ENCODE measurements around the gene BPIFB4. TPM values are rescaled to one million over a fixed set of nuclear protein-coding genes. Genes with fewer than 3 reads are reported as not detected.

BPIFB4 gene
- total RNA-seq, 1 donor from 2014 or later, result not detected

DNA sequence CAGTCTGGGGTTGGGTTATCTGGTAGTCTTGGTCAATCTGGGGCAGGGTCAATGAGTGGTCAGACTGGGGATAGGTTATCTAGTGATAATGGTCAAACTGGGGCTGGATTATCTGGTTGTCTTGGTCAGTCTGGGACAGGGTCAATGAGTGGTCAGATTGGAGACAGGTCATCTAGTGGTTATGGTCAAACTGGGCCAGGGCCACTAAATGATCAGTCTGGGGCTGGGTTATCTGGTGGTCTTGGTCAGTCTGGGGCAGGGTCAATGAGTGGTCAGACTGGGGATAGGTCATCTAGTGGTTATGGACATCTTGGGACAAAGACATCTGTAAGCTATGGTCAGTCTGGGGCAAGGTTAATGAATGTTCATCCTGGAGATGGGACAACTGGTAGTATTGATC is 60.0 kb downstream of the BPIFB4 start:
- H3K4me1 Mint-ChIP-seq (ENCODE audit: low read depth), result no peaks in the 10 kb centered on the region
- DNase-seq (ENCODE audit: low spot score), result no peak
- H3K4me3 Mint-ChIP-seq, result no peak overlapping the region
- intact Hi-C loops (cut with micrococcal nuclease), result no loop called here
- H3K36me3 Mint-ChIP-seq (ENCODE audit: low read depth), result no peaks in the 10 kb centered on the region
- H3K27me3 Mint-ChIP-seq (ENCODE audit: insufficient read depth), result peaks cover 7% of the 10 kb centered on the region
- H3K27ac Mint-ChIP-seq, result no peak overlapping the region
- H3K9me3 Mint-ChIP-seq, result no peaks in the 10 kb centered on the region

- H3K36me3 Mint-ChIP-seq (ENCODE audit: low read depth), result no peaks in the 10 kb centered on the region
- H3K27ac Mint-ChIP-seq, result no peak overlapping the region
- intact Hi-C loops (cut with micrococcal nuclease), result no loop called here
- no peaks in the 10 kb centered on the region for H3K9me3 Mint-ChIP-seq
- peaks cover 5% of the 10 kb centered on the region for H3K27me3 Mint-ChIP-seq (ENCODE audit: insufficient read depth)
- no peak overlapping the region for H3K4me3 Mint-ChIP-seq
- DNase-seq (ENCODE audit: low spot score), result no peak
- H3K4me1 Mint-ChIP-seq (ENCODE audit: low read depth), result no peaks in the 10 kb centered on the region
Measured at GRCh38 chr20:33145521-33145920, 66.1 kb downstream of the BPIFB4 start.

DNA sequence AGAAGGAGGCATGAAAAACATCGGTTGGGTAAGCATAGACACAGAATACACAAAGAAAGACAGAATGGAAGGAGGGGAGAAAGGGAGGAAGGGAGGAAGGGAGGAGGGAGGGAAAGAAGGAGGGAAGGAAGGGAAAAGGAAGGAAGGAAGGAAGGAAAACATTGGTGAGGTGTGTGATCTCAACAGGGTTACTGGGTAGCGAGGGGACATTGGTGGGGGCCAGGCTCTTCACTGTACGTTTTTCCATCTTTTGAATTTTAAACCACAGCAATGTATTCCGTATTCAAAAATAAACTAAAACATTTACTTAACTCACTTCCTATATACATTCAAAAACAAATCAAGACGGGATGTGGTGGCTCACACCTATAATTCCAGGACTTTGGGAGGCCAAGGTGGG is 67.9 kb downstream of the BPIFB4 start:
- DNase-seq (ENCODE audit: low spot score), result no peak
- no peaks in the 10 kb centered on the region for H3K36me3 Mint-ChIP-seq (ENCODE audit: low read depth)
- H3K9me3 Mint-ChIP-seq, result no peaks in the 10 kb centered on the region
- H3K4me3 Mint-ChIP-seq, result no peak overlapping the region
- intact Hi-C loops (cut with micrococcal nuclease), result no loop called here
- peaks cover 5% of the 10 kb centered on the region for H3K27me3 Mint-ChIP-seq (ENCODE audit: insufficient read depth)
- H3K4me1 Mint-ChIP-seq (ENCODE audit: low read depth), result no peaks in the 10 kb centered on the region
- no peak overlapping the region for H3K27ac Mint-ChIP-seq

DNA sequence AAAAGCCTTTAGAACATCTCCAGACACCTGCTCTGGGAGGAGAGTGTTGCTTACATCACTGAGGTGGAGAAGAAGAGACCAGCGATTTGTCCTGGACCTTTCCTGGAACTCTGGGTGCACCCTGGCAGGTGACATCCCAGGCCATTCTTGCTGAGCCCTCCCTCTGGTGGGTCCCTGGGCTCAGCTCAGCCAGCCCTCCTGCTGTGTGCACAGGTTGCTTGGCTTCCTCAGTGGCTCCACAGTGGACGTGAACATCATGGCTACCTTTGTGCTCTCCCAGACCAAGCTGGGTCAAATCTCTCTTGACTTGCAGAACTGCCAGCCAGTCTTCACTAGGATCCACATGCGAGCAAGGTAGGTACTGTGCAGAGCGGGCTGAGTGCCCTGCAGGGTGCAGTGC is 68.6 kb downstream of the BPIFB4 start:
- H3K27me3 Mint-ChIP-seq (ENCODE audit: insufficient read depth), result peaks cover 5% of the 10 kb centered on the region
- intact Hi-C loops (cut with micrococcal nuclease), result no loop called here
- no peaks in the 10 kb centered on the region for H3K36me3 Mint-ChIP-seq (ENCODE audit: low read depth)
- H3K9me3 Mint-ChIP-seq, result no peaks in the 10 kb centered on the region
- H3K27ac Mint-ChIP-seq, result no peak overlapping the region
- DNase-seq (ENCODE audit: low spot score), result no peak
- H3K4me3 Mint-ChIP-seq, result no peak overlapping the region
- H3K4me1 Mint-ChIP-seq (ENCODE audit: low read depth), result no peaks in the 10 kb centered on the region

DNA sequence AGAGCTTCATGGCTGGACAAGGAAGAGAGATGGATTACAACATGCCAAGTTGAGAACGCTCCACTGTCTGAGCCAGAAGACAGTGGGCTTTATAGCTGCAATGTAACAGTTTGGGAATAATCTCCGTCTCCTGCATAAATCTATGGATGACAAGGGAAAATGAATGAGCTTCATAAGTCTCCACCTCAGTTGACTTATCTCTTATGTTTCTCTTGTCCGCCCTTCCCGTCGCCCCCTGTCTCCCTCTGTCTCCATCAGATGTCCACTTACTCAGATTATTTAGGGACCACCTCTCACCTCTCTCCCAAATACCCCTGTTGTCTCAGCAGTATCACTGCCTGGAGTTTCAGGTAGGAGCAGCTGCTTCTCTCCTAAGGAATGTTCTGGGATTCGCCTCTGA is 74.8 kb downstream of the BPIFB4 start:
- H3K4me3 Mint-ChIP-seq, result no peak overlapping the region
- no peaks in the 10 kb centered on the region for H3K4me1 Mint-ChIP-seq (ENCODE audit: low read depth)
- H3K9me3 Mint-ChIP-seq, result no peaks in the 10 kb centered on the region
- H3K27me3 Mint-ChIP-seq (ENCODE audit: insufficient read depth), result peaks cover 3% of the 10 kb centered on the region
- intact Hi-C loops (cut with micrococcal nuclease), result no loop called here
- H3K27ac Mint-ChIP-seq, result no peak overlapping the region
- no peaks in the 10 kb centered on the region for H3K36me3 Mint-ChIP-seq (ENCODE audit: low read depth)
- no peak for DNase-seq (ENCODE audit: low spot score)

DNA sequence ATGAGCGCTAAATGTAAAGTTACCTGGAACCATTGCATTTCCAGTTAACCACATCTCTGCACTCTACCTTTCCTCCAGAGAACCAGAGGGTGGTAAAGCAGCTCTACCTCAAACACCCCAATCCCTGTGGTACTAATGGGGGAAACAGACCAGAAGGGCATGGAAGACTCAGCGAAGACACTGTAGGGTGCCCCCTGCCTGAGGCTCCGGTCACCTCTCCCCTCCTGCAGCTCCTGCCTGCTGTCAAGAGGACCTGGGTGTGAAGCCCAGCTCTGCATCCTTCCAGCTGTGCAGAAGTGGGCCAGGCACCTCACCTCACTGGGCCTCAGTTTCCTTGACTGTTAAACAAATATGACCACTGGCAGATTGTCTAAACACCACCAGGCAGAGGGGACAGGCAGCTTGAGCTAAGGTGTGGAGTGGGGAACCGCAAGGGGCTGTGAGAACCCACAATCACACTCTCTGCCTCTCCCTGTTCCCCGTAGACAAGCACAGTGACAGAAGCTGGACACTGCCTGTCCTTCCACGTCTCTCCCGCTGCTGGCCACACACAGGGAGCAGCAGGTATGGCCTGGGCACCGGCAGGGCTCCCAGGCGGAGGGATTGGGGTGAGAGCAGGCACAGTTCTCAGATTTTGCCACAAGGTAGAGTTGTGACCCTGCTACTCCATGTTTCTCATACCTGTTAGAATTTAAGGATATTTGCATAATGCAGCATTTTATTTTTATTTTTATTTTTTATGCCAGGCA is 79.4 kb downstream of the BPIFB4 start:
- no peak overlapping the region for H3K4me3 Mint-ChIP-seq
- no peaks in the 10 kb centered on the region for H3K4me1 Mint-ChIP-seq (ENCODE audit: low read depth)
- intact Hi-C loops (cut with micrococcal nuclease), result no loop called here
- DNase-seq (ENCODE audit: low spot score), result no peak
- H3K27me3 Mint-ChIP-seq (ENCODE audit: insufficient read depth), result peaks cover 3% of the 10 kb centered on the region
- H3K27ac Mint-ChIP-seq, result no peak overlapping the region
- no peaks in the 10 kb centered on the region for H3K9me3 Mint-ChIP-seq
- H3K36me3 Mint-ChIP-seq (ENCODE audit: low read depth), result no peaks in the 10 kb centered on the region

- Mint-ChIP-seq H3K36me3 (ENCODE audit: low read depth) (no peaks in the 10 kb centered on the region), H3K4me1 (ENCODE audit: low read depth) (no peaks in the 10 kb centered on the region), H3K4me3 (no peak overlapping the region), H3K27ac (no peak overlapping the region), H3K27me3 (ENCODE audit: insufficient read depth) (peaks cover 3% of the 10 kb centered on the region), H3K9me3 (no peaks in the 10 kb centered on the region)
- intact Hi-C loops (cut with micrococcal nuclease), result no loop called here
- DNase-seq (ENCODE audit: low spot score), result no peak
Measured at GRCh38 chr20:33159713-33160112, 80.3 kb downstream of the BPIFB4 start.

- intact Hi-C loops (cut with micrococcal nuclease), result no loop called here
- Mint-ChIP-seq H3K27me3 (ENCODE audit: insufficient read depth) (peaks cover 3% of the 10 kb centered on the region), H3K4me1 (ENCODE audit: low read depth) (no peaks in the 10 kb centered on the region), H3K4me3 (no peak overlapping the region), H3K36me3 (ENCODE audit: low read depth) (no peaks in the 10 kb centered on the region), H3K9me3 (no peaks in the 10 kb centered on the region), H3K27ac (no peak overlapping the region)
- DNase-seq (ENCODE audit: low spot score), result no peak
Measured at GRCh38 chr20:33160681-33161080, 81.2 kb downstream of the BPIFB4 start.

Other genes with a start within 250 kb of the BPIFB4 start
- gene EFCAB8, start 220.7 kb upstream of the BPIFB4 start, total RNA-seq, result 0.05 and 0.39 TPM in 2 replicates
- gene SUN5, start 75.2 kb upstream of the BPIFB4 start, total RNA-seq, result not detected in 2 replicates
- not detected in 2 replicates for gene BPIFB2, start 71.9 kb upstream of the BPIFB4 start, total RNA-seq
- gene BPIFB6, start 48.0 kb upstream of the BPIFB4 start, total RNA-seq, result not detected in 2 replicates
- gene BPIFB3, start 25.7 kb upstream of the BPIFB4 start, total RNA-seq, result not detected in 2 replicates
- not detected in 2 replicates for gene BPIFA2, start 88.5 kb downstream of the BPIFB4 start, total RNA-seq
- not detected in 2 replicates for gene BPIFA3, start 137.7 kb downstream of the BPIFB4 start, total RNA-seq
- gene BPIFA1, start 156.4 kb downstream of the BPIFB4 start, total RNA-seq, result not detected in 2 replicates
- gene BPIFB1, start 203.6 kb downstream of the BPIFB4 start, total RNA-seq, result not detected in 2 replicates

Measured in activated T-helper 1 cell treated with anti-CD3 and anti-CD28 coated beads, Interleukin-12 subunit alpha, Interleukin-12 subunit beta, Interleukin-2, Interleukin-4 antibody, amounts not matched to agents 30 ng/mL and 10 ng/mL and 1 ng/mL, durations not matched to agents 14 hours and 24 hours and 36 hours (primary cell).